ENCODE measurements around the gene VAX1.

DNA sequence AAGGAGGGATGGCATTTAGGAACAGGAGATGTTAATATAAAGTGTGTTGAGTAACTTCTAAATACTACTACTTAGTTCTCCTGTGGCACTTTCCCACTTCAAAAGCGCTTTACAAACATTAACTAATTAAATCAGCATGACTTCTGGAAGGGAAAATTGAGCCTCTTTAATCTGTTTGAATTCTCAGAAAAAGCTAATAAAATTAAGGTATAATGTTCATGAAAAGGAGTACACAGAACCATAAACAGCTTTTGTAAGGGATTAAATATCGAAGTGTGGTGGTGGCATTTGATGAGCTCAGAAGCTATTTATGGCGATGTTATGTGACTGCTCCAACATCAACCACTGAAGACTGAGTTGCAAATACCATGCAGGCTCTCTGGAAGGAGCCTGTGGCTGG is 10.2 kb upstream of the VAX1 start:
- TF ChIP-seq, protein P1, sequence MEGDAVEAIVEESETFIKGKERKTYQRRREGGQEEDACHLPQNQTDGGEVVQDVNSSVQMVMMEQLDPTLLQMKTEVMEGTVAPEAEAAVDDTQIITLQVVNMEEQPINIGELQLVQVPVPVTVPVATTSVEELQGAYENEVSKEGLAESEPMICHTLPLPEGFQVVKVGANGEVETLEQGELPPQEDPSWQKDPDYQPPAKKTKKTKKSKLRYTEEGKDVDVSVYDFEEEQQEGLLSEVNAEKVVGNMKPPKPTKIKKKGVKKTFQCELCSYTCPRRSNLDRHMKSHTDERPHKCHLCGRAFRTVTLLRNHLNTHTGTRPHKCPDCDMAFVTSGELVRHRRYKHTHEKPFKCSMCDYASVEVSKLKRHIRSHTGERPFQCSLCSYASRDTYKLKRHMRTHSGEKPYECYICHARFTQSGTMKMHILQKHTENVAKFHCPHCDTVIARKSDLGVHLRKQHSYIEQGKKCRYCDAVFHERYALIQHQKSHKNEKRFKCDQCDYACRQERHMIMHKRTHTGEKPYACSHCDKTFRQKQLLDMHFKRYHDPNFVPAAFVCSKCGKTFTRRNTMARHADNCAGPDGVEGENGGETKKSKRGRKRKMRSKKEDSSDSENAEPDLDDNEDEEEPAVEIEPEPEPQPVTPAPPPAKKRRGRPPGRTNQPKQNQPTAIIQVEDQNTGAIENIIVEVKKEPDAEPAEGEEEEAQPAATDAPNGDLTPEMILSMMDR (conservative IDR thresholded peaks at IDR 0.05 in 1 of 2, IDR thresholded peaks at IDR 0.05 in 1 of 2; ENCODE audit: low read depth in 1 of 2, low read length in 2 of 2), result no peak
- no peak for TF ChIP-seq EZH2 (IDR thresholded peaks at IDR 0.05; ENCODE audit: low read length, missing control alignments)

Data from fibroblast of lung (primary cell).